Progenitor cell of endocrine pancreas (in vitro differentiated cells): ENCODE results near the gene PRKCE. TPM values are rescaled to one million over a fixed set of nuclear protein-coding genes. Genes with fewer than 3 reads are reported as not detected.

Source experiments
- DNase-seq: peaks from one replicate; pipeline ENCODE4 v3.0.0; 2021; ENCODE audit warnings: low spot score; ENCODE audit not compliant: unreplicated experiment
- H3K27ac Mint-ChIP-seq: 2 replicates; pipeline ENCODE4 v1.8.0; 2021; ENCODE audit warnings: mild to moderate bottlenecking, moderate library complexity, mixed read lengths
- H3K27me3 Mint-ChIP-seq: 2 replicates; pipeline ENCODE4 v1.8.0; 2021; ENCODE audit warnings: mixed read lengths
- H3K36me3 Mint-ChIP-seq: 2 replicates; pipeline ENCODE4 v1.8.0; 2022; ENCODE audit warnings: mixed read lengths; ENCODE audit not compliant: insufficient read depth
- H3K4me1 Mint-ChIP-seq: 2 replicates; pipeline ENCODE4 v1.8.0; 2021; ENCODE audit warnings: low read depth, mixed read lengths
- H3K4me3 Mint-ChIP-seq: 2 replicates; pipeline ENCODE4 v1.8.0; 2021; ENCODE audit warnings: low read depth, mild to moderate bottlenecking, moderate library complexity, mixed read lengths
- H3K9me3 Mint-ChIP-seq: 2 replicates; pipeline ENCODE4 v1.8.0; 2021; ENCODE audit warnings: low read depth, mixed read lengths
- CTCF ChIP-seq: fragments of 200-600 bp; sonication (generic); IDR thresholded peaks from one replicate; pipeline ENCODE4 v1.5.0; 2021; ENCODE audit warnings: antibody characterized with exemption, mild to moderate bottlenecking; ENCODE audit not compliant: unreplicated experiment
- total RNA-seq: library from RNA; stranded (reverse); gene quantifications from 2 replicates; pipeline ENCODE4 v1.2.1, GENCODE V29; 2021

Gene PRKCE
- total RNA-seq, 1 donor from 2014 or later = 4.2 TPM

- no peak overlapping the region for H3K4me3 Mint-ChIP-seq
- peaks cover 3% of the 10 kb centered on the region for H3K4me1 Mint-ChIP-seq
- H3K27me3 Mint-ChIP-seq = peaks cover 15% of the 10 kb centered on the region
- H3K9me3 Mint-ChIP-seq = no peaks in the 10 kb centered on the region
- no peak for DNase-seq
- H3K27ac Mint-ChIP-seq = no peak overlapping the region
- H3K36me3 Mint-ChIP-seq = no peaks in the 10 kb centered on the region
- no peak for TF ChIP-seq CTCF
These were observed 273.6 kb downstream of the PRKCE start for GRCh38 chr2:45925026-45925425.

DNA sequence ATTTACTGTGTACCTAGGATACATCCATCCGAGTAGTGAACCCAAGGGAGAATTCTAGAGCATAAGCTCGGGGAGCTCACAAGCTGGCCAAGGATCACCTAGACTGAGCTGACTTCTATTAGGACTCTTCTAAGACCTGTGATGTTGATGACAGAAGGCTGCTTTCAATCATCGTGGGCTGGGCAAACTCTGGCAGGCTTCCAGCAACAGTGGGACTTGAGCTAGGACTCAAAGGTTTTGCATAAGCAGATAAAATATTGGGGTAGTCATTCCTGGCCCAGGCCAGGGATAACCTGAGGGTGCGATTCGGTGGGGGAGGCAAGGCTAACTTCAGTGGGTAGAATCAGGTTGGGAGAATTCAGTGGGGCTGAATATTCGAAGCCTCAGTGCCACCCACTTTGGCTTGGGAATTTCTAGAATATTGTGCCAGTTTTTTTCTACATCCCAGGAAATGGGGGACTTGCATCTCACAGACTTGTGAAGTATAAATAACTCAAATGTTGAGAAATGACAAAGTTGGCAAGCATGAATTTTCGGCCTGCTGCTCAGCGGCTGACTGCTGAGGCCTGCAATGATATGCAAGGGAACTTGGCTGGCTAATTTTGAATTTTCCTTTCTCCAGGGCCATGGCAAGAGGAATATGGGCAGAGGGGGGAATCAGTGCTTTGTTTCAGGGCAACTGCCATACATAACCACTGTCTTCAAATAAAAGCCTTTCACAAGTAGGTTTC is 274.3 kb downstream of the PRKCE start:
- H3K9me3 Mint-ChIP-seq = no peaks in the 10 kb centered on the region
- no peak for TF ChIP-seq CTCF
- H3K4me3 Mint-ChIP-seq = no peak overlapping the region
- H3K4me1 Mint-ChIP-seq = peaks cover 3% of the 10 kb centered on the region
- H3K36me3 Mint-ChIP-seq = no peaks in the 10 kb centered on the region
- DNase-seq = no peak
- H3K27me3 Mint-ChIP-seq = peaks cover 8% of the 10 kb centered on the region
- H3K27ac Mint-ChIP-seq = no peak overlapping the region

- Mint-ChIP-seq H3K36me3 (no peaks in the 10 kb centered on the region), H3K27me3 (peaks cover 6% of the 10 kb centered on the region), H3K9me3 (no peaks in the 10 kb centered on the region), H3K4me1 (no peaks in the 10 kb centered on the region), H3K27ac (no peak overlapping the region), H3K4me3 (no peak overlapping the region)
- TF ChIP-seq CTCF = no peak
- DNase-seq = no peak
These were observed 277.5 kb downstream of the PRKCE start for GRCh38 chr2:45928946-45929345.

DNA sequence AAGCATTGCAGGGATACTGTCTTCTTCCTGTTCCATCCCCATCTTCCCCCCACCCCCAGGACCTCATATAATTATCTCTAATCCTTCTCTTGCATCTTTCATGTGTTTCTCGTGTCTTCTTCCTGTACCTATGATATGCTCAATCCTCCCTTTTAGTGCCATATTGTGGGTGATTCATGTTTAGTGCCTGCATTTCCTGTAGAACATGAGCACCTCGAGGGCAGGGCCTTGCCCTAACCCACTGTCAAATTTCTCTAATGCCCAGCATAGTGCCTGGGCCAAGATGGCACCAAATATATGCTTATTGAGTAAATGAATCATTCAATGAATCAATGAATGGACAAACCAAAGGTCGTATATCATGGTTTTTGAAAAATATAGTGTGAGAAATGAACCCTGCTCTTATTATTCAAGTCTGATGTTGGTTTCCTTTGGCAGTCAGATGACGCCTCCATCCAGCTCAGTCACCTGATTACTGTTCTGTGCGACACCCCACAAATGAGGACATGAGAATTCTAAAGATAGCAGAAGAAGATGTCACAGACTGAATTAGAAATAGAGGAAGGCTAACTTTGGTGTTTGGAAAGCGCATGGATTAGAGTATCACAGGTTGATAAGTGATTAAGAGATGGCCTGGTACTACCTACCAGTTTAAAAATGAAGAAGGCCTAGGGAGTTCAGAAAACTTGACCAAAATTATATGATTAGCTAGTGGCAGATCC is 278.4 kb downstream of the PRKCE start:
- peaks cover 6% of the 10 kb centered on the region for H3K27me3 Mint-ChIP-seq
- no peak for TF ChIP-seq CTCF
- no peaks in the 10 kb centered on the region for H3K9me3 Mint-ChIP-seq
- no peak overlapping the region for H3K27ac Mint-ChIP-seq
- H3K36me3 Mint-ChIP-seq = no peaks in the 10 kb centered on the region
- H3K4me3 Mint-ChIP-seq = no peak overlapping the region
- no peaks in the 10 kb centered on the region for H3K4me1 Mint-ChIP-seq
- no peak for DNase-seq

GRCh38 chr2:45930396-45930792 is 278.9 kb downstream of the PRKCE start:
- DNase-seq = no peak
- TF ChIP-seq CTCF = no peak
- peaks cover 6% of the 10 kb centered on the region for H3K27me3 Mint-ChIP-seq
- no peaks in the 10 kb centered on the region for H3K4me1 Mint-ChIP-seq
- no peak overlapping the region for H3K4me3 Mint-ChIP-seq
- H3K9me3 Mint-ChIP-seq = no peaks in the 10 kb centered on the region
- H3K36me3 Mint-ChIP-seq = no peaks in the 10 kb centered on the region
- H3K27ac Mint-ChIP-seq = no peak overlapping the region
